A549 (cell line): ENCODE data around the gene NCBP2. TPM values are rescaled to one million over a fixed set of nuclear protein-coding genes. Genes with fewer than 3 reads are reported as not detected.

Experiments
- ATAC-seq, 2 experiments: fragments of 200-7000 bp in 1 of 2; fragments of >200 bp in 1 of 2; cut with Nextera tagmentation in 1 of 2; cut with Tn5 transposase in 1 of 2; 3 replicates each; pipeline versions ENCODE4 v1.8.0 to v1.9.1; 2018 to 2020; ENCODE audit warnings: mild to moderate bottlenecking in 1 of 2, moderate library complexity in 1 of 2
- CTCF ChIA-PET: fragments of 300-600 bp; sonication (Branson Sonifier 250); formaldehyde crosslinking; extraction: SDS; loops from one replicate; lab custom pipeline; 2021; ENCODE audit warnings: antibody characterized with exemption, inconsistent platforms; lab: Yijun Ruan, JAX
- POLR2A ChIA-PET: fragments of 350-600 bp; formaldehyde crosslinking; extraction: SDS; loops from one replicate; lab custom pipeline; 2021; ENCODE audit warnings: antibody characterized with exemption, inconsistent platforms; lab: Yijun Ruan, JAX
- DNase-seq, 2 experiments: peaks; one replicate each; pipeline versions ENCODE4 v3.0.0 to v3.0.0-alpha.2; 2011 to 2016; ENCODE audit warnings: low read depth in 1 of 2, low spot score in 1 of 2
- FAIRE-seq: peaks from 2 replicates; lab custom pipeline; 2011; peaks lifted over from hg19 to GRCh38; lab: Jason Lieb, UNC
- H3K27ac ChIP-seq, 2 experiments: fragments of >200 bp; sonication (Bioruptor Twin); formaldehyde crosslinking; 3 replicates each; pipeline ENCODE4 v1.5.1; 2016 to 2017
- H3K4me1 ChIP-seq: fragments of >200 bp; sonication (Bioruptor Twin); formaldehyde crosslinking; 3 replicates; pipeline ENCODE4 v1.6.1; 2016
- H3K4me2 ChIP-seq: fragments of >200 bp; sonication (Bioruptor Twin); formaldehyde crosslinking; 3 replicates; pipeline ENCODE4 v1.6.1; 2016
- H3K4me3 ChIP-seq: fragments of >200 bp; sonication (Bioruptor Twin); formaldehyde crosslinking; 3 replicates; pipeline ENCODE4 v1.5.1; 2016
- H3K9me3 ChIP-seq: fragments of >200 bp; sonication (Bioruptor Twin); formaldehyde crosslinking; 3 replicates; pipeline ENCODE4 v1.6.1; 2016
- BCL3 ChIP-seq: fragments of >200 bp; sonication (Bioruptor Twin); formaldehyde crosslinking; IDR thresholded peaks from 3 replicates; pipeline ENCODE4 v1.6.1; 2016
- BHLHE40 ChIP-seq: IDR thresholded peaks from 2 replicates; pipeline ENCODE4 v1.6.1; 2012; ENCODE audit warnings: low read depth, low read length, inconsistent platforms
- CTCF ChIP-seq: fragments of >200 bp; sonication (Bioruptor Twin); formaldehyde crosslinking; IDR thresholded peaks from 3 replicates; pipeline ENCODE4 v1.5.1; 2016
- HES2 ChIP-seq: fragments of >200 bp; sonication (Bioruptor Twin); formaldehyde crosslinking; IDR thresholded peaks from 2 replicates; pipeline ENCODE4 v1.6.1; 2016
- HEYL ChIP-seq: fragments of 250-450 bp; sonication (Bioruptor Pico); IDR thresholded peaks from 2 replicates; pipeline ENCODE4 v1.8.0; 2021; ENCODE audit warnings: mild to moderate bottlenecking, moderate library complexity
- JUN ChIP-seq, 2 experiments: fragments of >200 bp; sonication (Bioruptor Twin); formaldehyde crosslinking; IDR thresholded peaks; 2 replicates in 1 of 2; 3 replicates in 1 of 2; pipeline ENCODE4 v1.6.1; 2016 to 2017
- KDM5A ChIP-seq: fragments of 200-600 bp; sonication (generic); IDR thresholded peaks from 2 replicates; pipeline ENCODE4 v1.6.1; 2016; ENCODE audit warnings: antibody characterized with exemption, mild to moderate bottlenecking
- MAX ChIP-seq: IDR thresholded peaks from 2 replicates; pipeline ENCODE4 v1.6.1; 2012
- MYC ChIP-seq: IDR thresholded peaks from 2 replicates; pipeline ENCODE4 v1.6.1; 2012; ENCODE audit warnings: mild to moderate bottlenecking, inconsistent platforms, low read length, improper control_type of control experiment, borderline replicate concordance
- NPAS2 ChIP-seq: fragments of 250-450 bp; sonication (Bioruptor Pico); IDR thresholded peaks from 2 replicates; pipeline ENCODE4 v1.8.0; 2022; ENCODE audit warnings: mild to moderate bottlenecking, moderate library complexity, borderline replicate concordance
- PBX3 ChIP-seq: IDR thresholded peaks from 2 replicates; pipeline ENCODE4 v1.6.1; 2012
- PHF8 ChIP-seq: fragments of 200-600 bp; sonication (generic); IDR thresholded peaks from 2 replicates; pipeline ENCODE4 v1.6.1; 2016; ENCODE audit warnings: low read depth, mild to moderate bottlenecking, antibody characterized with exemption, moderate library complexity, borderline replicate concordance
- POLR2A ChIP-seq: IDR thresholded peaks from 2 replicates; pipeline ENCODE4 v1.6.1; 2012; ENCODE audit warnings: mild to moderate bottlenecking, low read length
- POLR2AphosphoS2 ChIP-seq: conservative IDR thresholded peaks from 2 replicates; pipeline ENCODE4 v1.6.1; 2012; ENCODE audit warnings: low read length, improper control_type of control experiment, inconsistent platforms
- RAD21 ChIP-seq, 2 experiments: fragments of >200 bp in 1 of 2; sonication (Bioruptor Twin) in 1 of 2; formaldehyde crosslinking in 1 of 2; IDR thresholded peaks in 1 of 2; conservative IDR thresholded peaks in 1 of 2; 2 replicates in 1 of 2; 3 replicates in 1 of 2; pipeline ENCODE4 v1.6.1; 2012 to 2018; ENCODE audit warnings: inconsistent platforms in 1 of 2
- RARB ChIP-seq: fragments of 250-450 bp; sonication (Bioruptor Pico); IDR thresholded peaks from 2 replicates; pipeline ENCODE4 v1.8.0; 2021; ENCODE audit warnings: mild to moderate bottlenecking, moderate library complexity
- RFX5 ChIP-seq: fragments of 450-650 bp; IDR thresholded peaks from 2 replicates; pipeline ENCODE4 v1.7.1; 2014; ENCODE audit warnings: antibody characterized with exemption, mild to moderate bottlenecking, moderate library complexity
- SMC3 ChIP-seq: fragments of >200 bp; sonication (Bioruptor Twin); formaldehyde crosslinking; IDR thresholded peaks from 3 replicates; pipeline ENCODE4 v1.6.1; 2018; ENCODE audit warnings: inconsistent platforms
- TFCP2L1 ChIP-seq: fragments of 250-450 bp; sonication (Bioruptor Pico); IDR thresholded peaks from 2 replicates; pipeline ENCODE4 v1.5.0; 2021; ENCODE audit warnings: mild to moderate bottlenecking
- WGBS: methylation state at CpG from one replicate; pipeline ENCODE4 v1.1.6; 2017; ENCODE audit errors: missing lambda C conversion rate; 5-methylcytosine and 5-hydroxymethylcytosine counted together
- polyA minus RNA-seq: library from RNA; depleted of rRNA, polyadenylated mRNA; stranded (reverse); fragments of >200 nt; gene quantifications from 2 replicates; pipeline ENCODE4 v1.2.3, GENCODE V29; 2011; rRNA and poly(A)+ RNA removed
- polyA plus RNA-seq, 4 experiments: library from polyadenylated mRNA; depleted of rRNA in 3 of 4; stranded (reverse); fragments of >200 nt; fragmentation: RNase III in 1 of 4; extraction: RNeasy Plus Mini Kit Qiagen cat#74134 plus additional on column Dnase treatment in 1 of 4; gene quantifications; 2 replicates in 3 of 4; 3 replicates in 1 of 4; pipeline ENCODE4 v1.2.3, GENCODE V29; 2011 to 2017
- TF ChIP-seq, protein P1 (sequence below): IDR thresholded peaks from 2 replicates; pipeline ENCODE4 v1.6.1; 2012; ENCODE audit warnings: low read depth, borderline replicate concordance
- TF ChIP-seq, protein P2 (sequence below): fragments of 200-600 bp; sonication (generic); IDR thresholded peaks from 2 replicates; pipeline ENCODE4 v1.6.1; 2016; ENCODE audit warnings: antibody characterized with exemption, mild to moderate bottlenecking, moderate library complexity
- TF ChIP-seq, protein P3 (sequence below): fragments of 450-650 bp; IDR thresholded peaks from 2 replicates; pipeline ENCODE4 v1.6.1; 2014; ENCODE audit warnings: antibody characterized with exemption

NCBP2 gene
- 53.5 and 68.0 TPM in 2 replicates for polyA plus RNA-seq (2011; rRNA removed)
- 32.5 and 47.0 TPM in 2 replicates for polyA plus RNA-seq (2012; cell fraction: cytosol; rRNA removed)
- polyA plus RNA-seq (2012; cell fraction: nucleus; rRNA removed), result 12.1 and 16.2 TPM in 2 replicates
- 62.0 to 64.5 TPM (median 63.6 TPM) in 3 replicates for polyA plus RNA-seq (2017; fragmentation: RNase III; extraction: RNeasy Plus Mini Kit Qiagen cat#74134 plus additional on column Dnase treatment)
- 24.2 and 28.2 TPM in 2 replicates for polyA minus RNA-seq

DNA sequence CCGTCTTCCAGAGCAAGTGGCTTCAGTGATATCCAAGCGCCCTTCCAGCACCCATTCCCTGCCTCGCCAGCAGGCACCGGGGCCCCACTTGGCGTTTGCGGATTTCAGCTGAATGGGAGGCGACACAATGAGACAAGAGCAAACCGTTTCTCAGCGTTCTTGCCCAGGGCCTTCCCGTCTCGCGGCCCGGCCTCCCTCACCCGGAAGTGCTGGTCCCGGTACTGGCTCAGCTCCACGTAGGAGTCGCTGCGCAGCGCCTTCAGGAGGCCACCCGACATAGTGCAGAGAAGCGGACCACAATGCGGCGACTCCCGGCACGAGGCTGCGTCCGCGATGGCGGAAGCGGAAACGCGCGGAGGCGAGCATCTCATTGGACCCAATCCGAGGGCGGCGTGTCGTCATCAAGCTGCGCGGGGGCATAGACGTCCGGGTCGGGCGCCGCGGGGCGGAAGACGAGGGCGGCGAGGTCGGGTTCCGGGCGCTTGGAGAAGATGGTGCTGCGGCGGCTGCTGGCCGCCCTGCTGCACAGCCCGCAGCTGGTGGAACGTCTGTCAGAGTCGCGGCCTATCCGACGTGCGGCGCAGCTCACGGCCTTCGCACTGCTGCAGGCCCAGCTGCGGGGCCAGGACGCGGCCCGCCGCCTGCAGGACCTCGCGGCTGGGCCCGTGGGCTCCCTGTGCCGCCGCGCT lies at the start of gene NCBP2:
NCBP2 (minus strand) TSS at position 303 of the 689 bp plus-strand sequence; CDS start at position 278, 25 bp downstream.
- FAIRE-seq, result no peak
- ChIA-PET POLR2A (interaction anchor here (0.8 to 1.5 kb wide), 8 partner anchors 12 to 374 kb away, joined by 3 to 10 read pairs (median 4); partner anchors contain the start of genes CEP19, FBXO45, PAK2 and PIGX), CTCF (interaction anchor here (0.8 to 2.2 kb wide), 10 partner anchors 9 to 336 kb away, joined by 3 to 6 read pairs (median 3); partner anchors contain the start of gene PIGZ)
- WGBS, result no CpG with 5 or more reads among the region's 77 CpGs
- Histone ChIP-seq H3K4me2 (peak within 1 kb of the TSS; percentile 98), H3K4me1 (peaks cover 9% of the 10 kb centered on the region; the same call in 2 of the 3 replicates), H3K9me3 (no peaks in the 10 kb centered on the region)
- no peak for TF ChIP-seq HEYL (CRISPR knock-in tag)
- peak; percentile 73 for TF ChIP-seq KDM5A
- peak; percentile 62; the same call in 1 of the 2 replicates for TF ChIP-seq PHF8
- TF ChIP-seq, protein P1, sequence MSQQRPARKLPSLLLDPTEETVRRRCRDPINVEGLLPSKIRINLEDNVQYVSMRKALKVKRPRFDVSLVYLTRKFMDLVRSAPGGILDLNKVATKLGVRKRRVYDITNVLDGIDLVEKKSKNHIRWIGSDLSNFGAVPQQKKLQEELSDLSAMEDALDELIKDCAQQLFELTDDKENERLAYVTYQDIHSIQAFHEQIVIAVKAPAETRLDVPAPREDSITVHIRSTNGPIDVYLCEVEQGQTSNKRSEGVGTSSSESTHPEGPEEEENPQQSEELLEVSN, result peak; percentile 65
- TF ChIP-seq BHLHE40, result no peak
- peak; percentile 69; the same call in 1 of the 3 replicates for TF ChIP-seq BCL3
- no peak for TF ChIP-seq TFCP2L1 (CRISPR knock-in tag)
- TF ChIP-seq CTCF, result peak; percentile 46; the same call in 2 of the 3 replicates
- peak; percentile 85; the same call in 1 of the 2 replicates for TF ChIP-seq POLR2AphosphoS2
- TF ChIP-seq MYC, result peak; percentile 95
- TF ChIP-seq JUN (IDR thresholded peaks at IDR 0.05), result peak; percentile 43 to 90; a peak in 4 of 5 replicates
- peak; percentile 36 to 50; a peak in 4 of 5 replicates for TF ChIP-seq RAD21 (conservative IDR thresholded peaks at IDR 0.05 in 1 of 2, IDR thresholded peaks at IDR 0.05 in 1 of 2)
- TF ChIP-seq PBX3, result no peak
- TF ChIP-seq, protein P2, sequence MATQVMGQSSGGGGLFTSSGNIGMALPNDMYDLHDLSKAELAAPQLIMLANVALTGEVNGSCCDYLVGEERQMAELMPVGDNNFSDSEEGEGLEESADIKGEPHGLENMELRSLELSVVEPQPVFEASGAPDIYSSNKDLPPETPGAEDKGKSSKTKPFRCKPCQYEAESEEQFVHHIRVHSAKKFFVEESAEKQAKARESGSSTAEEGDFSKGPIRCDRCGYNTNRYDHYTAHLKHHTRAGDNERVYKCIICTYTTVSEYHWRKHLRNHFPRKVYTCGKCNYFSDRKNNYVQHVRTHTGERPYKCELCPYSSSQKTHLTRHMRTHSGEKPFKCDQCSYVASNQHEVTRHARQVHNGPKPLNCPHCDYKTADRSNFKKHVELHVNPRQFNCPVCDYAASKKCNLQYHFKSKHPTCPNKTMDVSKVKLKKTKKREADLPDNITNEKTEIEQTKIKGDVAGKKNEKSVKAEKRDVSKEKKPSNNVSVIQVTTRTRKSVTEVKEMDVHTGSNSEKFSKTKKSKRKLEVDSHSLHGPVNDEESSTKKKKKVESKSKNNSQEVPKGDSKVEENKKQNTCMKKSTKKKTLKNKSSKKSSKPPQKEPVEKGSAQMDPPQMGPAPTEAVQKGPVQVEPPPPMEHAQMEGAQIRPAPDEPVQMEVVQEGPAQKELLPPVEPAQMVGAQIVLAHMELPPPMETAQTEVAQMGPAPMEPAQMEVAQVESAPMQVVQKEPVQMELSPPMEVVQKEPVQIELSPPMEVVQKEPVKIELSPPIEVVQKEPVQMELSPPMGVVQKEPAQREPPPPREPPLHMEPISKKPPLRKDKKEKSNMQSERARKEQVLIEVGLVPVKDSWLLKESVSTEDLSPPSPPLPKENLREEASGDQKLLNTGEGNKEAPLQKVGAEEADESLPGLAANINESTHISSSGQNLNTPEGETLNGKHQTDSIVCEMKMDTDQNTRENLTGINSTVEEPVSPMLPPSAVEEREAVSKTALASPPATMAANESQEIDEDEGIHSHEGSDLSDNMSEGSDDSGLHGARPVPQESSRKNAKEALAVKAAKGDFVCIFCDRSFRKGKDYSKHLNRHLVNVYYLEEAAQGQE, result peak; percentile 39; the same call in 1 of the 2 replicates
- peak; percentile 97 for TF ChIP-seq MAX
- TF ChIP-seq SMC3, result peak; percentile 34; the same call in 2 of the 3 replicates
- TF ChIP-seq, protein P3, sequence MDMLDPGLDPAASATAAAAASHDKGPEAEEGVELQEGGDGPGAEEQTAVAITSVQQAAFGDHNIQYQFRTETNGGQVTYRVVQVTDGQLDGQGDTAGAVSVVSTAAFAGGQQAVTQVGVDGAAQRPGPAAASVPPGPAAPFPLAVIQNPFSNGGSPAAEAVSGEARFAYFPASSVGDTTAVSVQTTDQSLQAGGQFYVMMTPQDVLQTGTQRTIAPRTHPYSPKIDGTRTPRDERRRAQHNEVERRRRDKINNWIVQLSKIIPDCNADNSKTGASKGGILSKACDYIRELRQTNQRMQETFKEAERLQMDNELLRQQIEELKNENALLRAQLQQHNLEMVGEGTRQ, result peak; percentile 45
- TF ChIP-seq POLR2A, result peak; percentile 67
- TF ChIP-seq RFX5, result no peak
- TF ChIP-seq RARB (CRISPR knock-in tag), result 0 out of 2 replicates have a peak, but pooled peaks have one; percentile 15
- no peak for TF ChIP-seq NPAS2 (CRISPR knock-in tag)
- no peak for TF ChIP-seq HES2
- TF ChIP-seq, all 56 proteins: peak for 15
- DNase-seq (peak; percentile 87 to 97), ATAC-seq (peak; percentile 96 to 97)
- Histone ChIP-seq H3K4me3 (peak within 1 kb of the TSS; percentile 89), H3K27ac (peak within 1 kb of the TSS; percentile 97 to 98)
